Kidney epithelial cell (primary cell): ENCODE measurements around the gene STPG3. TPM values are rescaled to one million over a fixed set of nuclear protein-coding genes. Genes with fewer than 3 reads are reported as not detected.

Source experiments
- DNase-seq: peaks from one replicate; pipeline ENCODE4 v3.0.0-alpha.2; 2010; ENCODE audit warnings: low read depth
- H3K27me3 ChIP-seq: 2 replicates; pipeline ENCODE4 v1.6.0; 2011; ENCODE audit warnings: low read length; ENCODE audit not compliant: control insufficient read depth, insufficient read depth
- H3K36me3 ChIP-seq: 2 replicates; pipeline ENCODE4 v1.5.1; 2011; ENCODE audit warnings: low read length; ENCODE audit not compliant: control insufficient read depth, insufficient read depth
- H3K4me3 ChIP-seq: 2 replicates; pipeline ENCODE4 v1.5.1; 2011; ENCODE audit warnings: low read depth, mild to moderate bottlenecking, control low read depth, low read length
- CTCF ChIP-seq: IDR thresholded peaks from 2 replicates; pipeline ENCODE4 v1.5.1; 2011; ENCODE audit warnings: mild to moderate bottlenecking, moderate library complexity, low read length, control low read depth, inconsistent platforms; ENCODE audit not compliant: insufficient read depth, poor library complexity, severe bottlenecking
- total RNA-seq: library from RNA; depleted of rRNA; stranded (reverse); fragments of >200 nt; gene quantifications from 2 replicates; pipeline ENCODE4 v1.2.3, GENCODE V29; 2015

STPG3 gene
- total RNA-seq, 1 donor from 2014 or later = not detected

GRCh38 chr9:137250329-137251193, 525 bp upstream of the STPG3 start:
- TF ChIP-seq CTCF = no peak
- no peak for DNase-seq

GRCh38 chr9:137251490-137252268, 593 bp downstream of the STPG3 start:
- no peak for TF ChIP-seq CTCF
- no peak for DNase-seq
- Histone ChIP-seq H3K4me3 (no peak overlapping the region), H3K36me3 (no peaks in the 10 kb centered on the region), H3K27me3 (no peaks in the 10 kb centered on the region)

More at GRCh38 chr9:137250329-137251193, 525 bp upstream of the STPG3 start:
- H3K27me3 ChIP-seq = peaks cover 4% of the 10 kb centered on the region
- no peak overlapping the region for H3K4me3 ChIP-seq
- H3K36me3 ChIP-seq = no peaks in the 10 kb centered on the region

GRCh38 chr9:137252555-137253506, 1.7 kb downstream of the STPG3 start:
- no peak for DNase-seq
- no peaks in the 10 kb centered on the region for H3K36me3 ChIP-seq
- no peak for TF ChIP-seq CTCF
- H3K4me3 ChIP-seq = no peak overlapping the region
- no peaks in the 10 kb centered on the region for H3K27me3 ChIP-seq

GRCh38 chr9:137253717-137254623, 2.9 kb downstream of the STPG3 start:
- H3K27me3 ChIP-seq = no peaks in the 10 kb centered on the region
- no peaks in the 10 kb centered on the region for H3K36me3 ChIP-seq
- H3K4me3 ChIP-seq = peak overlapping the region; percentile 63
- TF ChIP-seq CTCF = no peak
- DNase-seq = no peak
